PC-3 (cell line): Measurements from ENCODE around the gene RC3H2. TPM values are rescaled to one million over a fixed set of nuclear protein-coding genes. Genes with fewer than 3 reads are reported as not detected.

Experiments
- ATAC-seq: fragments of 200-7000 bp; cut with Tn5 transposase; 2 replicates; pipeline ENCODE4 v1.9.1; 2020; ENCODE audit warnings: mild to moderate bottlenecking, moderate library complexity
- BruUV-seq: library from RNA; stranded (reverse); fragments of 400-500 nt; replicated peaks from 2 replicates; lab custom pipeline; 2021; lab: Mats Ljungman, UMichigan
- CTCF ChIA-PET: fragments of 300-600 bp; sonication (Branson Sonifier 250); formaldehyde crosslinking; loops from one replicate; lab custom pipeline; 2022; ENCODE audit warnings: antibody characterized with exemption; lab: Charles Lee
- POLR2A ChIA-PET: fragments of 300-600 bp; sonication (Branson Sonifier 250); formaldehyde crosslinking; loops from one replicate; lab custom pipeline; 2022; ENCODE audit warnings: antibody characterized with exemption; ENCODE audit not compliant: unreplicated experiment; lab: Charles Lee
- DNase-seq: peaks from one replicate; pipeline ENCODE4 v3.0.0-alpha.2; 2015
- H2AFZ ChIP-seq: fragments of 300-600 bp; sonication (generic); 2 replicates; pipeline ENCODE4 v1.6.0; 2016; ENCODE audit warnings: antibody characterized with exemption, low read length
- H3F3A ChIP-seq: fragments of 300-600 bp; sonication (generic); one replicate; pipeline ENCODE4 v1.6.0; 2017; ENCODE audit warnings: antibody characterized with exemption, low read length, control low read depth, mild to moderate bottlenecking; ENCODE audit not compliant: unreplicated experiment
- H3K27ac ChIP-seq: fragments of 300-600 bp; sonication (generic); 2 replicates; pipeline ENCODE4 v1.5.1; 2016; ENCODE audit warnings: mild to moderate bottlenecking, low read length
- H3K27me3 ChIP-seq: fragments of 300-600 bp; sonication (generic); 2 replicates; pipeline ENCODE4 v1.6.1; 2016; ENCODE audit warnings: low read length, mixed read lengths
- H3K36me3 ChIP-seq: fragments of 300-600 bp; sonication (generic); 2 replicates; pipeline ENCODE4 v1.6.1; 2016; ENCODE audit warnings: low read depth, mixed run types, low read length, mixed read lengths
- H3K4me1 ChIP-seq: fragments of 300-600 bp; sonication (generic); 2 replicates; pipeline ENCODE4 v1.5.1; 2016; ENCODE audit warnings: low read length; ENCODE audit not compliant: insufficient read depth
- H3K4me2 ChIP-seq: fragments of 300-600 bp; sonication (generic); 2 replicates; pipeline ENCODE4 v1.6.0; 2016; ENCODE audit warnings: low read length
- H3K4me3 ChIP-seq: fragments of 300-600 bp; sonication (generic); 2 replicates; pipeline ENCODE4 v1.5.1; 2016; ENCODE audit warnings: mild to moderate bottlenecking, low read length, mixed read lengths
- H3K79me2 ChIP-seq: fragments of 300-600 bp; sonication (generic); 2 replicates; pipeline ENCODE4 v1.6.1; 2017; ENCODE audit warnings: low read length, mixed read lengths
- H3K9ac ChIP-seq: fragments of 300-600 bp; sonication (generic); 2 replicates; pipeline ENCODE4 v1.6.0; 2016; ENCODE audit warnings: mild to moderate bottlenecking, low read length
- H3K9me2 ChIP-seq: fragments of 300-600 bp; sonication (generic); replicated peaks from 2 replicates; pipeline ENCODE4 v1.6.1; 2016; ENCODE audit warnings: mixed run types, low read length, mixed read lengths
- H3K9me3 ChIP-seq: fragments of 300-600 bp; sonication (generic); 2 replicates; pipeline ENCODE4 v1.6.1; 2016; ENCODE audit warnings: low read length, mixed read lengths
- H4K20me1 ChIP-seq: fragments of 300-600 bp; sonication (generic); 2 replicates; pipeline ENCODE4 v1.6.1; 2016; ENCODE audit warnings: low read length, mixed read lengths
- EZH2 ChIP-seq: fragments of 300-600 bp; sonication (generic); IDR thresholded peaks from one replicate; pipeline ENCODE4 v1.6.1; 2017; ENCODE audit warnings: antibody characterized with exemption, mild to moderate bottlenecking, low read length; ENCODE audit not compliant: unreplicated experiment
- EZH2phosphoT487 ChIP-seq: fragments of 300-600 bp; sonication (generic); IDR thresholded peaks from 2 replicates; pipeline ENCODE4 v1.6.1; 2018; ENCODE audit warnings: mild to moderate bottlenecking, antibody characterized with exemption, low read length, borderline replicate concordance
- intact Hi-C: fragments of 100-400 bp; cut with micrococcal nuclease; formaldehyde crosslinking; loops from 2 replicates; pipeline ENCODE4 v1.9.0; 2023
- total RNA-seq: library from RNA; depleted of rRNA; stranded (reverse); fragments of >200 nt; gene quantifications from 2 replicates; pipeline ENCODE4 v1.2.3, GENCODE V29; 2014
- TF ChIP-seq, protein P1 (sequence below): fragments of 300-600 bp; sonication (generic); conservative IDR thresholded peaks from 2 replicates; pipeline ENCODE4 v1.5.1; 2017; ENCODE audit warnings: antibody characterized with exemption, low read depth, mild to moderate bottlenecking, low read length

RC3H2 gene
- total RNA-seq, 1 experiment from 2014 or later: 23.0 TPM

GRCh38 chr9:122846371-122846940 is 58.7 kb downstream of the RC3H2 start:
- peaks cover 9% of the 10 kb centered on the region; the same call in 1 of the 2 replicates for H3K36me3 ChIP-seq
- H4K20me1 ChIP-seq: no peaks in the 10 kb centered on the region
- BruUV-seq: no TSS peak
- POLR2A ChIA-PET: no interaction called here
- TF ChIP-seq EZH2phosphoT487: no peak
- TF ChIP-seq, protein P1, sequence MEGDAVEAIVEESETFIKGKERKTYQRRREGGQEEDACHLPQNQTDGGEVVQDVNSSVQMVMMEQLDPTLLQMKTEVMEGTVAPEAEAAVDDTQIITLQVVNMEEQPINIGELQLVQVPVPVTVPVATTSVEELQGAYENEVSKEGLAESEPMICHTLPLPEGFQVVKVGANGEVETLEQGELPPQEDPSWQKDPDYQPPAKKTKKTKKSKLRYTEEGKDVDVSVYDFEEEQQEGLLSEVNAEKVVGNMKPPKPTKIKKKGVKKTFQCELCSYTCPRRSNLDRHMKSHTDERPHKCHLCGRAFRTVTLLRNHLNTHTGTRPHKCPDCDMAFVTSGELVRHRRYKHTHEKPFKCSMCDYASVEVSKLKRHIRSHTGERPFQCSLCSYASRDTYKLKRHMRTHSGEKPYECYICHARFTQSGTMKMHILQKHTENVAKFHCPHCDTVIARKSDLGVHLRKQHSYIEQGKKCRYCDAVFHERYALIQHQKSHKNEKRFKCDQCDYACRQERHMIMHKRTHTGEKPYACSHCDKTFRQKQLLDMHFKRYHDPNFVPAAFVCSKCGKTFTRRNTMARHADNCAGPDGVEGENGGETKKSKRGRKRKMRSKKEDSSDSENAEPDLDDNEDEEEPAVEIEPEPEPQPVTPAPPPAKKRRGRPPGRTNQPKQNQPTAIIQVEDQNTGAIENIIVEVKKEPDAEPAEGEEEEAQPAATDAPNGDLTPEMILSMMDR: no peak
- TF ChIP-seq EZH2: no peak
- no peak overlapping the region for H3K4me3 ChIP-seq
- H2AFZ ChIP-seq: no peak overlapping the region
- H3K4me2 ChIP-seq: no peak overlapping the region
- H3K27me3 ChIP-seq: no peaks in the 10 kb centered on the region
- H3K9me2 ChIP-seq: no peaks in the 10 kb centered on the region
- CTCF ChIA-PET: no interaction called here
- no peak overlapping the region for H3K9ac ChIP-seq
- ATAC-seq: no peak
- H3K27ac ChIP-seq: no peak overlapping the region
- no peaks in the 10 kb centered on the region for H3K9me3 ChIP-seq
- intact Hi-C loops: no loop called here
- no peaks in the 10 kb centered on the region for H3K79me2 ChIP-seq
- H3K4me1 ChIP-seq: no peaks in the 10 kb centered on the region
- no peaks in the 10 kb centered on the region for H3F3A ChIP-seq
- DNase-seq: no peak

GRCh38 chr9:122845116-122845515 is 60.0 kb downstream of the RC3H2 start:
- no peaks in the 10 kb centered on the region for H3F3A ChIP-seq
- H3K27me3 ChIP-seq: no peaks in the 10 kb centered on the region
- H3K9ac ChIP-seq: no peak overlapping the region
- H3K9me3 ChIP-seq: no peaks in the 10 kb centered on the region
- H3K27ac ChIP-seq: no peak overlapping the region
- H3K9me2 ChIP-seq: no peaks in the 10 kb centered on the region
- CTCF ChIA-PET: no interaction called here
- no TSS peak for BruUV-seq
- no peaks in the 10 kb centered on the region for H3K79me2 ChIP-seq
- POLR2A ChIA-PET: no interaction called here
- no peak overlapping the region for H2AFZ ChIP-seq
- H3K4me3 ChIP-seq: no peak overlapping the region
- ATAC-seq: no peak
- 0 out of 2 replicates have a peak, but pooled peaks cover 2% of the 10 kb centered on the region for H3K36me3 ChIP-seq
- H4K20me1 ChIP-seq: no peaks in the 10 kb centered on the region
- no peak for DNase-seq
- intact Hi-C loops: no loop called here
- H3K4me1 ChIP-seq: no peaks in the 10 kb centered on the region
- no peak overlapping the region for H3K4me2 ChIP-seq
- TF ChIP-seq, protein P1: no peak
- TF ChIP-seq EZH2phosphoT487: no peak
- TF ChIP-seq EZH2: no peak

GRCh38 chr9:122844137-122844536 is 61.0 kb downstream of the RC3H2 start:
- BruUV-seq: no TSS peak
- Histone ChIP-seq H2AFZ (no peak overlapping the region), H4K20me1 (no peaks in the 10 kb centered on the region), H3K9me3 (no peaks in the 10 kb centered on the region), H3K36me3 (no peaks in the 10 kb centered on the region), H3K4me3 (no peak overlapping the region), H3K9me2 (no peaks in the 10 kb centered on the region), H3F3A (no peaks in the 10 kb centered on the region), H3K9ac (no peak overlapping the region), H3K4me2 (no peak overlapping the region), H3K27me3 (no peaks in the 10 kb centered on the region), H3K79me2 (no peaks in the 10 kb centered on the region), H3K4me1 (no peaks in the 10 kb centered on the region), H3K27ac (no peak overlapping the region)
- TF ChIP-seq, protein P1: no peak
- TF ChIP-seq EZH2: no peak
- no peak for TF ChIP-seq EZH2phosphoT487
- ChIA-PET POLR2A (no interaction called here), CTCF (no interaction called here)
- no peak for ATAC-seq
- DNase-seq: no peak
- intact Hi-C loops: no loop called here
